Heart left ventricle (tissue), 13 donors: ENCODE data around the gene HSPA6.
"Not testable (repeated sequence)": the region's sequence is repeated elsewhere in the genome, so short reads cannot be mapped to it uniquely, and the experiment has no call there.

Experiments
- POLR2A ChIP-seq, 2 donors: fragments of 450-650 bp; IDR thresholded peaks; one replicate each; pipeline ENCODE4 v1.6.1; 2017; ENCODE audit warnings: antibody characterized with exemption in 2 of 2, mild to moderate bottlenecking in 2 of 2, moderate library complexity in 2 of 2
- TF ChIP-seq, protein P1 (sequence below), 12 donors: fragments of 200-600 bp; sonication (generic) in 4 of 12; IDR thresholded peaks; one replicate each; pipeline versions ENCODE4 v1.5.0 to v1.8.0; 2018 to 2022; ENCODE audit warnings: antibody characterized with exemption in 12 of 12, mild to moderate bottlenecking in 5 of 12
- donor health status: ischemic (EF 13 %, LVEDD 7.1; RV severe dilation, severe dysfunction).
- donor health status: DM: no; HTN: yes; CAD: no.
- donor health status: DM: no; HTN: no; CAD: no.
- donor health status: ischemic (EF 25% LVEDD 6.9; RV normal size, moderate dysfunction).
- donor health status: ischemic (EF 25% LVEDD 5.7; RV mildly dilated, moderate dysfunction).
- donor health status: ischemic (EF 35%, LVEDD 5.7; RV mildly dilated, moderate dysfunction).
- donor health status: nonischemic (EF 11% LVEDD 7.7; RV severe dilation, severe dysfunction).
- donor health status: DM: yes; HTN: yes; CAD: no.
- donor health status: PGD.
- donor health status: ischemic (EF 29% LVEDD 5.4; RV normal size, mild dysfunction).
- donor health status: nonischemic (EF 23%, LVEDD 6.1; RV moderate dilation, normal function).

DNA sequence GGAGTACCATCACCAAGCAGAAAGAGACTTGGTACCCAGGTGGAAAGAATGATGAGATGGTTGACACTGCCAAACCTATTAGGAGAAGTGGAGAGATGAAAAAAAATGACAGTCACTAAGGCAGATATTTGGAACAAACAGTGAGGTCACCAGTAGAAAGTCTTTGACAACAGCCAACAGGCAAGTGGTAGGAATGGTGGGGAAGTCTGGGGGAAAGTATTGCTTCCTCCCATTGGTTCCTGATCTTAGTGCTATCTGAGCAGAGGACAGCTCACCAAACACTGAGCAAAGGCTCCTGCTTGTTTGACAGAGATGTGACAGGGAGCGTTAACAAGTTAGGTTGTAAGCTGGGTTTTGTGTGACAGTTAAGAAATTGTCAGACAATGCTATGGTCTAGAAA lies 18.8 kb downstream of the HSPA6 start:
- TF ChIP-seq, protein P1, sequence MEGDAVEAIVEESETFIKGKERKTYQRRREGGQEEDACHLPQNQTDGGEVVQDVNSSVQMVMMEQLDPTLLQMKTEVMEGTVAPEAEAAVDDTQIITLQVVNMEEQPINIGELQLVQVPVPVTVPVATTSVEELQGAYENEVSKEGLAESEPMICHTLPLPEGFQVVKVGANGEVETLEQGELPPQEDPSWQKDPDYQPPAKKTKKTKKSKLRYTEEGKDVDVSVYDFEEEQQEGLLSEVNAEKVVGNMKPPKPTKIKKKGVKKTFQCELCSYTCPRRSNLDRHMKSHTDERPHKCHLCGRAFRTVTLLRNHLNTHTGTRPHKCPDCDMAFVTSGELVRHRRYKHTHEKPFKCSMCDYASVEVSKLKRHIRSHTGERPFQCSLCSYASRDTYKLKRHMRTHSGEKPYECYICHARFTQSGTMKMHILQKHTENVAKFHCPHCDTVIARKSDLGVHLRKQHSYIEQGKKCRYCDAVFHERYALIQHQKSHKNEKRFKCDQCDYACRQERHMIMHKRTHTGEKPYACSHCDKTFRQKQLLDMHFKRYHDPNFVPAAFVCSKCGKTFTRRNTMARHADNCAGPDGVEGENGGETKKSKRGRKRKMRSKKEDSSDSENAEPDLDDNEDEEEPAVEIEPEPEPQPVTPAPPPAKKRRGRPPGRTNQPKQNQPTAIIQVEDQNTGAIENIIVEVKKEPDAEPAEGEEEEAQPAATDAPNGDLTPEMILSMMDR (IDR thresholded peaks at IDR 0.05) = not testable (repeated sequence)
- TF ChIP-seq POLR2A (IDR thresholded peaks at IDR 0.05) = not testable (repeated sequence)
